ENCODE results near the gene TTBK2.
A peak's percentile ranks its signal among the peaks of the same experiment; 100 is the strongest.

Gene TTBK2

DNA sequence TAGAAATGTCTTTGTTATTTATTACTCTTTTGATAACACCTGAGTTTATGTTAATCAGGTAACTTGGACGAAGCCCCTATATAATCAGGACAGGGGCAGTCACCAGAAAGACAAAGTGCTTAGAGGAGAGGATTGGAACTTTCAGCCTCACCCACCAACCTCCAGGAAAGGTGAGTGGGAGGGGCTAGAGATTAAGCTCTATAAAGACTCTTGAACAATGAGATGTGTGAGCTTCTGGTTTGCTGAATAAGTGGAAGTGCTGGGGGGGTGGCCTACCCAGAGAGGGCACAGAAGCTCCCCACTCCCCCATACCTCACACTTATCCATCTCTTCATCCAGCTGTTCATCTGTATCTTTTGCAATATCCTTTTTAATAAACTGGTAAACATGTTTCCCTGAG is 73.9 kb downstream of the TTBK2 start:
- in situ Hi-C loops (cut with HindIII; ENCODE audit: low pct_ligation_motif_present, low pct_unique_long_range_greater_than_20kb, low sequenced_read_pairs) = no loop called here
- DNase-seq = no peak

DNA sequence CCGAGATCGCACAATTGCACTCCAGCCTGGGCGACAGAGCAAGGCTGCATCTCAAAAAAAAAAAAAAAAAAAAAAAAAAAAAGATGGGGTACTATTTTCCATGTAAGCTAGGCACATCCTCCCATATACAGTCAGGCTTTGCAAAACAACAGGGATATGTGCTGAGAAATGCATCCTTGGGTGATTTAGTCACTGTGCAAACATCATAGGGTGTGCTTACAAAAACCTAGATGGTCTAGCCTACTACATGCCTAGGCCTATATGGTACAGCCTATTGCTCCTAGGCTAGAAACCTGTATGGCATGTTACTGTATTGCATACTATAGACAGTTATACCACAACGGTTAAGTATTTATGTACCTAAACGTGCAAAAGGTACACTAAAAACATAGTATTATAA is 75.0 kb downstream of the TTBK2 start:
- in situ Hi-C loops (cut with HindIII; ENCODE audit: low pct_ligation_motif_present, low pct_unique_long_range_greater_than_20kb, low sequenced_read_pairs) = no loop called here
- DNase-seq = no peak

DNA sequence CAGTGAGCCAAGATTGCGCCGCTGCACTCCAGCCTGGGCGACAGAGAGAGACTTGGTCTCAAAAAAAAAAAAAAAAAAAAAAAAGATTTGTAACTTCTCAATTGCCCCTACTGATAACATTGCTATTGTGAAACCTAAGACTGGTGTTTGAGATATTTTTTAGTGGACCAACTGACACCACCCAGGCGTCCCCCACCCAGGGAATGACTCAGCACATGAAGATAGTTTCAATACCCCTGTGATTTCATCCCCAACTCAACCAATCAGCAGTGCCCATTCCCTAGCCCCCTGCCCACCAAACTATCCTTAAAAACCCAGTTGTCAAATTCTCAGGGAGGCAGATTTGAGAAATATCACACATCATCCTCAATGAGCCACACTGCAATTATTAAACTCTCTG is 76.9 kb downstream of the TTBK2 start:
- DNase-seq = no peak
- in situ Hi-C loops (cut with HindIII; ENCODE audit: low pct_ligation_motif_present, low pct_unique_long_range_greater_than_20kb, low sequenced_read_pairs) = no loop called here

DNA sequence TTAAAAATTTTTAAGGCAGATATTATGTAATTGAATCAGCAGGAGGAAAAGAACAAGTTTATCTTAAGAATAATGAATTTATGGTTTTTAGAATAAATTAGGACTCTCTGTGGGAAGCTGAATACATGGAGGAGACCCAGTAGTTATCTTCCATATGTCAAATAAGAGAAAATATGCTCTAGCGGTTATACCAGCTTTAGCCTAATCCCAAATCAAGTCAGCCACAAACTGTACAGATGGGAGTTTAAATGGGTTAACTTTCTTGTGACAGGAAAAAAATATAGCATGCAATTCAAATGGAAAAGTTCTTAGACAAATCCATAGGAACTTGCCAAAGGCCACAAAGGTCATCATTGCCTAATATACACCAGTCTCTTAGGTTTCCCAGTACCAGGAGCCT is 84.3 kb downstream of the TTBK2 start:
- in situ Hi-C loops (cut with HindIII; ENCODE audit: low pct_ligation_motif_present, low pct_unique_long_range_greater_than_20kb, low sequenced_read_pairs) = no loop called here
- DNase-seq = no peak

DNA sequence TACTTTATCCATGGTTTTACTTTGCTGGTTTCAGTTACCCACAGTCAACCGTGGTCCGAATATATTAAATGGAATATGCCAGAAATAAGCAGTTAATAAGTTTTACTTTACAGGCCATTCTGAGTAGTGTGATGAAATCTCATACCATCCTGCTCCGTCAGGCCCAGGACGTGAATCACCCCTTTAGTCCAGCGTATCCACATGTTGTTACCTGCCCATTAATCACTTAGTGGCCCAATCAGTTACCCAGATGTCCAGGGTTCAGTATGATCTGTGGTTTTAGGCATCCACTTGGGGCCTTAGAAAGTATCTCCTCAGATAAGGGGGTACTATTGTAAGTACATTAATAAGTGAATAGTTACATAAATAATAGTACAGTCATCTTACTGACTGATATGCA is 88.0 kb downstream of the TTBK2 start:
- in situ Hi-C loops (cut with HindIII; ENCODE audit: low pct_ligation_motif_present, low pct_unique_long_range_greater_than_20kb, low sequenced_read_pairs) = no loop called here
- DNase-seq = peak; percentile 83

DNA sequence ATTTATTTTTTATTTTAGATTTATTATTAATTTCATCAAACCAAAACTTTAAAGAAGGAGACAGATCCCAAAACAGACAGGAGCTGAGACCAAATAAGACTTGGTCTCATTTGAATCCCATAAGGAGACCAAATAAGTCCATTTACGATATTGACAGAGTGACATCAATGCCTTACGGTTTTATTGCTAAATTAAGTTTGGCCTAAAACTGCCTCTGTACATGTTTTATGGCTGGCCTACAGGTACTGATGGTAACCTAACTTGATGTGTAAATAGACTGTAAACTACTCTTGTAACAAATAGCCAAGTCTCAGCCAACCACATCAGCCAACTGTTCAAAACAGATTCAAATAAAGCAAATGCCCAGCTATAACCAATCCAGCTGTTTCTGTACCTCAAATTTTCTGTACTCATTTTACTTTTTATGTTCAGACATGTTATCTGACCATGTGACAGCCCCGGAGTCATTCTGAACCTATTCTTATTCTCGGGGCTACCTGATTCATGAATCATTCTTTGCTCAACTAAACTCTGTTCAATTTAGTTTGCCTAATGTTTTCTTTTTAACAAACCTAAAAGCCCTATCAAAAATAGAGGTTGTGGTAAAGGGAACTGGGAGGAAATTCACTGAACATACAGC is 94.2 kb downstream of the TTBK2 start:
- in situ Hi-C loops (cut with HindIII; ENCODE audit: low pct_ligation_motif_present, low pct_unique_long_range_greater_than_20kb, low sequenced_read_pairs) = no loop called here

DNA sequence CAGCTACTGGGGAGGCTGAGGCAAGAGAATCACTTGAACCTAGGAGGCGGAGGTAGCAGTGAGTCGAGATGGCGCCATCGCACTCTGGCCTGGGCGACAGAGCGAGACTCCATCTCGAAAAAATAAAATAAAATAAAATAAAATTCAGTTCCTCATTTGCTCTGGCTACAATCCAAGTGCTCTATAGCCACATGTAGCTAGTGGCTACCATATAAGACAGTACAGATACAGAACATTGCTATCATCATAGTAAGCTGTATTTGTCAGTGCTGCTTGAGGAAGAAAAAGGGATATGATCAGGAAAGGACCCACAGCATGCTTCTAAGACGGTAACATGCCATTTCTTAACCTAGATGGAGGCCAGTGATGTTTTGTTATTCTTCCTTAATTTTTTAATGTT is 95.0 kb downstream of the TTBK2 start:
- in situ Hi-C loops (cut with HindIII; ENCODE audit: low pct_ligation_motif_present, low pct_unique_long_range_greater_than_20kb, low sequenced_read_pairs) = no loop called here
- DNase-seq = no peak

More for the DNA sequence above, 94.2 kb downstream of the TTBK2 start:
- no peak for DNase-seq

DNA sequence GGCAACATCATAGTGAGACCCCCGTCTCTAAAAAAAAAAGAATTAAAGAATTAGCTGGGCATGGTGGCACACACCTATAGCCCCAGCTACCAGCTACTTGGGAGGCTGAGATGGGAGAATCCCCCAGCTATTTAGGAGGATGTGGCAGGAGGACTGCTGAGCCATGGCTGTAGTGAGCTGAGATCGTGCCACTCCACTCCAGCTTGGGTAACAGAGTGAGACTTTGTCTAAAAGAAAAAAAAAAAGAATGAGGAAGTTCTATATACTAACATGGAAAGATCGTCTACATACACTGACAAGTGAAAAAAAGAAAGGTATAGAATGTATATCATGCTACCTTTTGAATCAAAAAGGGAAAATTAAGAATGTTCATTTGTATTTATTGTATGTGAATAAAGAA is 99.8 kb downstream of the TTBK2 start:
- in situ Hi-C loops (cut with HindIII; ENCODE audit: low pct_ligation_motif_present, low pct_unique_long_range_greater_than_20kb, low sequenced_read_pairs) = no loop called here
- no peak for DNase-seq

DNA sequence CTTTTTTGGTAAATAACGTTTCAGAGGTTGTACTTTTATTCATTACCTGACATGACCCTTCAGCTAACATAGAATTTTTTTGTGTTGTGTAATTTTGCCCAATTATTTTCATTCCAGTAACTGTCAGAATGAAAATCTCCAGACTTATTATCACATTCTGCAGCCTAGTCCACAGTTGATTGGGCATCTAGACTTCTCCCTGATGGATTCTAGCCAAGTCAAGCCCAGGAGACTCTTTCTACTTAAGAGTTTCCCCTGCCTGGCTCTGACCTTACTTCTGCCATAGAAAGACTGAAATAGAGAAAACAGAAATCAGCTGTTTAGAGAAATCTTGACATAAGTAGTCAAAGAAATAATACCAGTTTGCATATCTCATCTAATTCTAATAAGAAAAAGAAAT is 100.8 kb downstream of the TTBK2 start:
- no peak for DNase-seq
- in situ Hi-C loops (cut with HindIII; ENCODE audit: low pct_ligation_motif_present, low pct_unique_long_range_greater_than_20kb, low sequenced_read_pairs) = no loop called here

DNA sequence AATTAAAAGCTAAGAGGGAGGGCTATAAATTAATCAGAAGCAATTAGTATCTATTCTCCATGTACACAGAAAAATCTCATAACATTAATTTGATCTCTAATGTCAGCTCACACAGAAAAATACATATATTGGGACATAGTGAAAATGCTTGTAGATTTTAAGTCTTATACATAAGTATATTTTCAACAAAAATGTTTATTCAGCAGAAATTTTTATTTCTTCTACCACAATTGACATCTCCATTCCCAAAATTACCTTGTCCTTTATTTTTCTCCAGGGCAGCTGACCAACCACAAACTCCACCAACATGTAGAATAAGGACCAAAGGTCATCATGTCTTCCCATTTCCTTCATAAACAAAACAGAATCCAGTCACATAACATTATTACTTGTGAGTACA is 109.1 kb downstream of the TTBK2 start:
- DNase-seq = no peak
- in situ Hi-C loops (cut with HindIII; ENCODE audit: low pct_ligation_motif_present, low pct_unique_long_range_greater_than_20kb, low sequenced_read_pairs) = no loop called here

DNA sequence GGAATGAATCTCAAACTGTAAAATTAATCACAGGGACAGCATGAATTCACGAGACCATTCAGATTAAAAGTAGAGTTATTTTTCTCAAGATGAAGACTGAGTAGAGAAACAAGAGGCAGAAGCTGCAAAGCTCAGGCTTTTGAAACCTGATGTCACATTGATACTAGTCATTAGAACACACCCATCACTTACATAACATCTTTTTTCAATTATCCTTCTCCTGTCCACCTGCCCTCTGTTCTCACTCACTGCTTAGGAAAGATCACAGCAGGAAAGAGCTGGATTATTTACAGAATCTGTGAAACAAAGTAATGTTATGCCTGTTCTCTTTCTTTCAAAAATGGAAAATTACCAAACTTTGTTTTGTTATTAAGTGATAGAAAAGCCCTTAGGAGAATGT is 111.7 kb downstream of the TTBK2 start:
- no peak for DNase-seq
- in situ Hi-C loops (cut with HindIII; ENCODE audit: low pct_ligation_motif_present, low pct_unique_long_range_greater_than_20kb, low sequenced_read_pairs) = no loop called here

DNA sequence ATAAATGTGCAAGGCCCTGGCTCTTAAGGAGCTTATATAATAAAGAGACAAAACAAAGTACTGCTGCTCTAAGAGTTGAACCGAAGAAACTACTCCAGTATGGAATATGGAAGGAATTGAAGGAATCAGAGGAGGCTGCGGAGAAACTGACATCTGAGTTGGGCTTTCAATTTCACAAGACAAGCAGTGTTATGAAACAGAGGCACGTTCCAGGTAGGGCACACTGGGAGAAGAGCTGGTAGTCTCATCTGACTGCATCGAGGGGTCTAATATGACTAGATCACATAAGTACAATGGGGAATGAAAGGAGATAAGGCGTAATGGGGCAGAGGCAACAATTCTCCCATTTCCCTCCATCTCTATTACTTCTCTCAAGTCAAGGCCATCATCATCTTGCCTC is 115.3 kb downstream of the TTBK2 start:
- in situ Hi-C loops (cut with HindIII; ENCODE audit: low pct_ligation_motif_present, low pct_unique_long_range_greater_than_20kb, low sequenced_read_pairs) = no loop called here

DNA sequence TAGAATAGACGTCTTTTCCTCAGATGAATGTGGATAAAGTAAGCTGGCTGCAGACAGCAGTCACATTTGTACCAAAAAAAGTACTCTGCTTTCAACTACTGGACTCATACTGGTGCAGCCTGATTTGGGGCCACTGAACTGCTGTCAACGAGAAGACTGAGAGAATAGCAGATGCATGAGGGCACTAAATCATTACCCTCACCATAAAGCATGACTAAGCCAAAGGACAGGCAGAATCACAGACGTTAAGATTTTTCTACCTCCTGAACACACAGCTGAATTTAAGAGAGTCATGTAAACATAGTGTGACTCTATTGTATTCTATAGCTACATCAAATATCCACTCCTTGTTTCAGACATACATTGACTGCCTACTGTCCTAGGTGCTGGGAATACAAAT is 115.8 kb downstream of the TTBK2 start:
- in situ Hi-C loops (cut with HindIII; ENCODE audit: low pct_ligation_motif_present, low pct_unique_long_range_greater_than_20kb, low sequenced_read_pairs) = no loop called here
- no peak for DNase-seq

More for the DNA sequence above, 115.3 kb downstream of the TTBK2 start:
- DNase-seq = no peak

DNA sequence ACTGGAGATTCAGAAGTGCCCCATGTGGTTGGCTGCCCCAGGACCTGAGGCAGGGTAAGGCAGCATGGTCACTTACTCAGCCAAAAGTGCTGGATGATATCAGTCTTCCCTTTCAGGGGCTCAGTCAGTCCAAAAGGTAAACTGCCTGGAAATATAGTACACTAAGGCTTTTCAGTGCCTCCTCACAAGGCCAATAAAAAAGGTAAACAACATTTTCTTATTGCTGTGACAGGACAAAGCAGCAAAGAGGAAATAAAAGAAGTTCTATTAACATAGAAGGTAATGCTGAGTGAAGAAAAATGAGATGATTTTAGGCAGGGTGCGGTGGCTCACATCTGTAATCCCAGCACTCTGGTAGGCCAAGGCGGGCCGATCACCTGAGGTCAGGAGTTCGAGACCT is 117.1 kb downstream of the TTBK2 start:
- in situ Hi-C loops (cut with HindIII; ENCODE audit: low pct_ligation_motif_present, low pct_unique_long_range_greater_than_20kb, low sequenced_read_pairs) = no loop called here

DNA sequence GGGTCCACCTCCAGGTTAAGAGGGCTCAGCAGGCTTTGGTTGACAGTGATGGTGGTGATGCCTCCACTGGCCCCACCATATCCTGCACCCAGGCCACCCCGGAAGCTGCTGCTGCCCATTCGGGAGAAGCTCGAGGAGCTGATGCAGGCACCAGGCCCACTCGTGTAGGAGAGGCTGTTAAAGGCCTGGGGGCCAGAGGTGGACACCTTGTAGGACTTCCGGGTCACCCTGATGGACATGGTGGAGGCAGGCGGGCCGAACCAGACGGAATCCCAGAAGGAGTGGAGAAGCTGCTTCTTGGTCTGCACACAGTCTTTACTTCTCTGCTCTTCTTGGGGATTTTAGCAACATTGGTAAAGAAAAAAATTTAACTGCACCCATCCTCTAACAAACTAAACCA is 118.4 kb downstream of the TTBK2 start:
- DNase-seq = no peak
- in situ Hi-C loops (cut with HindIII; ENCODE audit: low pct_ligation_motif_present, low pct_unique_long_range_greater_than_20kb, low sequenced_read_pairs) = no loop called here

More for the DNA sequence above, 117.1 kb downstream of the TTBK2 start:
- no peak for DNase-seq

DNA sequence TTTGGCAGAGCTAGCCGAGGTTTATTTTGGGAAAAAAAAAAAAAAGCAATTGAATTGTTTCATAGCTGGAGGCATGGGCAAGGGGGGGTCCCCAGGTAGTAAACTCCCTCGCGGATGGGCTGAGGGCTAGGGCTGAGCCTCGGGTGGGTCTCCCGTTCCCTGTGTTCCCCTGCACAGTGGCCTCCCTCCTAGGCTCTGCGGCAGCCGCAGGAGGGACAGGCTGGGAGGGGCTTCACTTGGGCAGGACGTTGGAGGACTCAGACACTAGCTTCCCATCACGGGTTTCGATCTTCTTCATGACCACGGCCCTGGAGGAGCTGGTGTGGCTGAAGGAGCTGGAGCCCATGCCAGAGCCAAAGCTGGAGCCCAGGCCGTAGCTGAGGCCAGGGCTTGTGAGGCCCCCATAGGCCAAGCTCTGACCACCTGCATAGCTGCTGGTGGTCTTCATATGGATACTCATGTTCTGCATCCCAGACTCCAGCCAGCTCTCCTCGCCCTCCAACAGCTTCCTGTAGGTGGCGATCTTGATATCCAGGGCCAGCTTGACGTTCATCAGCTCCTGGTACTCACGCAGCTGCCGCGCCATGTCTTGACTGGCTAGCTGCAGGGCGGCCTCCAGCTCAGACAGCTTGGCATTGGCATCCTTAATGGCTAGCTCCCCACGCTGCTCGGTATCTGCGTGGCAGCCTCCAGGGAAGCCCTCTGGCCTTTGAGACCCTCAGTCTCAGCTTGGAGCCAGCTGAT is 119.7 kb downstream of the TTBK2 start:
- DNase-seq = no peak
- in situ Hi-C loops (cut with HindIII; ENCODE audit: low pct_ligation_motif_present, low pct_unique_long_range_greater_than_20kb, low sequenced_read_pairs) = no loop called here

DNA sequence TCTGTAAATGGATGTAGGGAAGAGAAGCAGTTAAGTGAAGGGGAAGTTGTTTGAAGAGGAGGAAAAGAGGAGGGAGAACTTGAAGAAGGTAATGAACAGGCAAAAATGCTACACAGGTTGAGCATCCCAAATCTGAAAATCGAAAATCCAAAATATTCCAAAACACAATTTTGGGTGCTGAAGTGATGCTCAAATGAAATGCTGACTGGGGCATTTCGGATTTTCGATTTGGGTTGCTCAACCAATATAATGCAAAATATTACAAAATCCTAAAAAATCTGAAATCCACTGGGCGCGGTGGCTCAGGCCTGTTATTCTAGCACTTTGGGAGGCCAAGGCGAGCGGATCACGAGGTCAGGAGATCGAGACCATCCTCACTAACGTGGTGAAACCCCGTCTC is 121.8 kb downstream of the TTBK2 start:
- in situ Hi-C loops (cut with HindIII; ENCODE audit: low pct_ligation_motif_present, low pct_unique_long_range_greater_than_20kb, low sequenced_read_pairs) = no loop called here

DNA sequence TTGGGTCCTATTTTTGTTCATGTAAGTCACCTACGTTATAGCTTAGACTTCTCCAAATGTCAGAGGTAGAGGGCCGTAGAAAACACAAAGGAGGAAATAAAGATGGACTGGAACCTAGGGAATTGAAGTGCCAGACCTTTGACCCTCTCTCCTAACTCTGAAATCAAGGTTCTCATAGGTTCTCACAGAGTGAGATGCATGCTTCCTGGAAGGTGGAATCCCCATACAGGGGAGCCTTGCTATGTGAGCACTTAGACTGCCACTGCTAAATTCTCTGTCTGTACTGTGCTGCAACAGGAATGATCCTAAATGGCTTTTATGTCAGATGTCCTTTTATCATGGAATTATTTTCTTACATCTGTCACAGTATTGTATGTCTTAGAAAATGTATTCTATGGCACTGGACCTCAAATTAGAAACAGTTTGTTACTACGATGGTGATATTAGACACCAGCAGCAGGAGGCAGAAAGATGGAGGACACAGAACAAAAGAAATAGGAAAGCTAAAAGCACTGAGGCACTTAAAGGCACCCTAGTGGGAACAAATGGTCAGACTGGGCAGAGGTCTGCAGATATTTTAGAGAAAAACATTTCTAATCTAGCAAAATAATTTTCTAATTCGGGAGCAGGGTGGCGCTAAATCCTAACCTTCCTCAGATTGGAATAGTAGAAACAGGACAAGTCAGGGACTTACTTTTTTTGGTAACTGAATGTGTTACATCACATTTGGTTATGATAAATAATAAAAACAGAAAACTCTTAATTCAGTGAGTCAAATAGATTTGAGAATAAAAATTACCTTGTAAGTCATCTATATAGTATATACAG is 123.4 kb downstream of the TTBK2 start:
- DNase-seq = peak; percentile 13
- in situ Hi-C loops (cut with HindIII; ENCODE audit: low pct_ligation_motif_present, low pct_unique_long_range_greater_than_20kb, low sequenced_read_pairs) = no loop called here

More for the DNA sequence above, 121.8 kb downstream of the TTBK2 start:
- DNase-seq = no peak

DNA sequence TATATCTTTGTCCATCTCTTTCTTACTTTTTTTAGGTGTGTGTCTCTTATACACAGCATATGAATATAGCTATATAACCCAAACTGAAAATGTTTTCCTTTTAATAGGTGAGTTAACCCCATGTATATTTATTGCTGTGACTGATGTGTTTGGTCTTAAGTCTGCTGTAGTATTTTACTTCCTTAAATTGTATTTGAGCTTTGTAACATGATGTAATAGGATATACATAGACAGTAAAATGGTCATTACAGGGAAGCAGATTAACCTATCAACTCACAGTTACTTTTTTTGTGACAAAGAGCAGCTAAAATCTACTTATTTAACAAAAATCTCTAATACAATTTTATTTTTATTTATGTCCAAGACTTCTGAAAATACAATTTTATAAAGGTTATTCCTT is 131.9 kb downstream of the TTBK2 start:
- in situ Hi-C loops (cut with HindIII; ENCODE audit: low pct_ligation_motif_present, low pct_unique_long_range_greater_than_20kb, low sequenced_read_pairs) = no loop called here

DNA sequence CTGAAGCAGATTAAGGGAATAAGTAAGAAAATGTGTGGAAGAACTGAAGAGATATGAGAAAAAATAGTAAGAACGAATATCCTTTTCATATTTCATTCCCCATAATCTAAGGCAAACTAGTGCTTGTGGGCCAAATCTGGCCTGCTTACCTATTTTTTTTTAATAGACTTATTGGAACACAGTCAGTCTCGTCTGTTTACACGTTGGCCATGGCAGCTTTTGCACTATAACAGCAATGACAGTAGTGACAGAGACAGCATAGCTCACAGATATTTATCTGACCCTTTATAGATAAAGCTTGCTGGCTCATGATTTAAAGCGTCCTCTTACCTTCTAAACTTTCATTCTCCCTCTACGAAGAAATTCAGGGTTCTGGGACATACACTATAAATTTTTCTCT is 133.6 kb downstream of the TTBK2 start:
- no peak for DNase-seq
- in situ Hi-C loops (cut with HindIII; ENCODE audit: low pct_ligation_motif_present, low pct_unique_long_range_greater_than_20kb, low sequenced_read_pairs) = no loop called here

More for the DNA sequence above, 131.9 kb downstream of the TTBK2 start:
- DNase-seq = no peak

All from ACHN (cell line).